Aorta (tissue), 5 donors: ENCODE measurements around the gene SRSF4. TPM values are rescaled to one million over a fixed set of nuclear protein-coding genes. Genes with fewer than 3 reads are reported as not detected.
"Not testable (repeated sequence)": the region's sequence is repeated elsewhere in the genome, so short reads cannot be mapped to it uniquely, and the experiment has no call there.

Experiments
- ATAC-seq: fragments of 200-7000 bp; cut with Tn5 transposase; one replicate; pipeline ENCODE4 v1.9.1; 2022; ENCODE audit warnings: moderate library complexity; ENCODE audit not compliant: low FRiP score
- DNase-seq, 2 donors: peaks; one replicate each; pipeline ENCODE4 v3.0.0-alpha.2; 2020
- H3K27ac ChIP-seq, 2 donors: one replicate each; pipeline ENCODE4 v1.5.1; 2013; ENCODE audit warnings: low read length in 2 of 2, mild to moderate bottlenecking in 2 of 2, moderate library complexity in 2 of 2, control low read depth in 1 of 2, inconsistent platforms in 1 of 2, low read depth in 1 of 2
- H3K27me3 ChIP-seq, 2 donors: one replicate each; pipeline ENCODE4 v1.6.1; 2013; ENCODE audit warnings: control low read depth in 1 of 2, low read length in 1 of 2, mild to moderate bottlenecking in 1 of 2, moderate library complexity in 1 of 2; ENCODE audit not compliant: insufficient read depth in 2 of 2, control insufficient read depth in 1 of 2
- H3K36me3 ChIP-seq, 2 donors: one replicate each; pipeline ENCODE4 v1.6.1; 2013; ENCODE audit warnings: control low read depth in 1 of 2, low read length in 1 of 2, mild to moderate bottlenecking in 1 of 2; ENCODE audit not compliant: insufficient read depth in 2 of 2, control insufficient read depth in 1 of 2
- H3K4me1 ChIP-seq, 2 donors: one replicate each; pipeline ENCODE4 v1.6.1; 2013; ENCODE audit warnings: low read length in 2 of 2, control low read depth in 1 of 2, mild to moderate bottlenecking in 1 of 2, moderate library complexity in 1 of 2; ENCODE audit not compliant: insufficient read depth in 2 of 2, control insufficient read depth in 1 of 2
- H3K4me3 ChIP-seq, 2 donors: one replicate each; pipeline ENCODE4 v1.5.1; 2013; ENCODE audit warnings: low read length in 2 of 2, control low read depth in 1 of 2, mild to moderate bottlenecking in 1 of 2
- H3K9me3 ChIP-seq: one replicate; pipeline ENCODE4 v1.6.1; 2013; ENCODE audit warnings: mild to moderate bottlenecking, low read length; ENCODE audit not compliant: control insufficient read depth
- WGBS, 2 donors: extraction: QIAGEN DNeasy Blood & Tissue Kit; methylation state at CpG; one replicate each; pipeline ENCODE4 v1.1.7; 2013; 5-methylcytosine and 5-hydroxymethylcytosine counted together
- intact Hi-C, 2 donors: fragments of 100-400 bp; cut with DNase I; formaldehyde crosslinking; loops; one replicate each; pipeline versions ENCODE4 v1.14.2 to v1.15.0; 2022
- polyA plus RNA-seq, 2 donors: library from polyadenylated mRNA; stranded (reverse); fragments of 200-250 nt; gene quantifications; one replicate each; pipeline ENCODE4 v1.2.3, GENCODE V29; 2013
- total RNA-seq, 2 donors: library from RNA; stranded (reverse); fragmentation: NEBNext Ultra II Directional; extraction: Animal tissue kit (Norgen Biotek cat#: 25700); gene quantifications; one replicate each; pipeline ENCODE4 v1.2.1, GENCODE V29; 2021
- donor health status: healthy with polysubstance abuse.
- donor health status: Bipolar disorder and iron deficiency.
- donor health status: DM: no; HTN: no; CAD: no.
- donor health status: DM: no; HTN: no; CAD: no.
- donor health status: DM: yes; HTN: yes; CAD: no.

The SRSF4 gene
- total and polyA plus RNA-seq, 4 donors = 57.6 to 85.6 (median 80.5) TPM

DNA sequence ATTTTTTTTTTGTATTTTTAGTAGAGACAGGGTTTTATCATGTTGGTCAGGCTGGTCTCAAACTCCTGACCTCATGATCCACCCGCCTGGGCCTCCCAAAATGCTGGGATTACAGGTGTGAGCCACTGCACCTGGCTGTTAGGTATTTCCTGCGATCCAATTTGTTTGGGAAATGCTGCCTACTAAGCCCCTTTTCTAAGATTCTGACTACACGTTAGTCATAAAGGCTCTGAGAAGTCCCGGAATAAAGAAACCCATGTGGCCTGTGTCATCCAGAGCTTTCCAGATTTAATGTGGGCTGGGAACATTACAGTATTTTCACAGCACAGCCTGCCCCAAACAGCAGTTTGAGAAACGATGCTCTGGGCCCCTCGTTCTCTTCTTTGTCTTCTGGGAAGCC lies 40.6 kb upstream of the SRSF4 start:
- H3K4me3 ChIP-seq, DNase-seq, H3K36me3 ChIP-seq, ATAC-seq, H3K27me3 ChIP-seq, H3K4me1 ChIP-seq, H3K9me3 ChIP-seq, intact Hi-C loops, H3K27ac ChIP-seq: not testable (repeated sequence)
- WGBS, 2 donors = 84 to 88% methylated on average over 6 of the region's 6 CpGs

DNA sequence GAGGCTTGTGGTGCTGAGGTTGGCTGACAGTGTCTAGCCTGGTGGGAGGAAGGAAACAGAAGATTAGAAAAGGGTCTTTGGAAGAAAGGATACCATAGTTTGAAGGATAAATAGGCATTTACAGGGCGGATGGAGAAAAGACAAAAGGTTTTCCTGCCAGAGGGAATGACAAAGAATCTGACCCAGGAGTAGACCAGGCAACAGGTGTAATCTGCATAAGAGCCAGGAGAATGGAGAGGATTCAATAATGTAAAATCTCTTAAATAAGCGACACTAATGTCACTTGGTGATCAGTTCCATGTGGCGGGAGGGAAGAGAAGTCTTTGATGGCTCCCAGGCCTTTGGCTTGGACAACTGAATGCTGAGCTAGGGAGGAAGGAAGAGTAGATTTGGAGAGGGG lies 39.6 kb upstream of the SRSF4 start:
- no peaks in the 10 kb centered on the region for H3K36me3 ChIP-seq
- H3K27me3 ChIP-seq = no peaks in the 10 kb centered on the region
- no peaks in the 10 kb centered on the region for H3K4me1 ChIP-seq
- intact Hi-C loops = no loop called here
- H3K9me3 ChIP-seq = no peaks in the 10 kb centered on the region
- no peak for DNase-seq
- H3K27ac ChIP-seq = no peak overlapping the region
- ATAC-seq = no peak
- no peak overlapping the region for H3K4me3 ChIP-seq
- 93 to 96% methylated on average over 3 of the region's 3 CpGs for WGBS, 2 donors

DNA sequence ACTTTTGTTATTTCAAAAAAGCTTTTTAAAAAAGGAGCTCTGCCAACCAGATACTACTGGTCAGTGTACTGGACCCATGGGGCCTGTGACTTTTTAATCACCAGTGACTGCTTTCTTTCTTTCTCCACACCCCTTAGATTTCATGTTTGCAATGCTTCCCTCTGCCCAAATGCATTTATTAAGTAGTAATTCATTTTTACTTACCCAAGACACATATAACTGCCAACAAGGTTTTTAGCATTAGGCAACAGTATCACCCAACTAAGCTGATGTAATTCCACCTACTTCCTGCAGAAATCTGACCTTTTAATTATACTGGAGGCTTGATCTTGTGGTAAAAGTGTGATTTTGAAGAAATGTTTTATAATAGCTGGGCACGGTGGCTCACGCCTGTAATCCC lies 36.5 kb upstream of the SRSF4 start:
- no peak for ATAC-seq
- H3K4me3 ChIP-seq = no peak overlapping the region
- WGBS, 2 donors = 64 to 97% methylated on average over 2 of the region's 2 CpGs
- H3K36me3 ChIP-seq = peaks cover 0 to 4% of the 10 kb centered on the region in 2 donors
- DNase-seq = no peak
- no peak overlapping the region for H3K27ac ChIP-seq
- H3K9me3 ChIP-seq = no peaks in the 10 kb centered on the region
- intact Hi-C loops = no loop called here
- H3K27me3 ChIP-seq = no peaks in the 10 kb centered on the region
- no peaks in the 10 kb centered on the region for H3K4me1 ChIP-seq

DNA sequence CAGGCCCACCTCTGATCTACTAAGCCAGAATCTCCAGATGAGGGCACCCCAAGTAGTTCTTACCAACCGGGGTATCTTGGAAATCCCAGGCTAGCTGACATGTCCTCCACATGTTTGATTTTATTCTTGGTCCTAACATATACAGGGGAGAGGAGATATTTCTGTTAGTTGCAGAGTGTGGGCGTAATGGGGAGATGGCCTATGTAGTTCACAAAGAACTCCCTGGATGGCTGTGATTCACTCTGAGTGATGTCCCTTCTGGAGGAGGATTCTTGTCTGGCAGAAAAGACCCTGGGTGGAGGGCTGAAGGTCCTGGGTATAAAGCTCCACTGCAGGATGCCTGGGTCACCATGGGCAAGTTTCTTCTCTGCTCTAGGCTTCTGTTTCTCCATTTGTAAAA lies 35.9 kb upstream of the SRSF4 start:
- Histone ChIP-seq H3K36me3 (peaks cover 2 to 4% of the 10 kb centered on the region in 2 donors), H3K27ac (no peak overlapping the region), H3K4me1 (no peaks in the 10 kb centered on the region), H3K9me3 (no peaks in the 10 kb centered on the region), H3K27me3 (no peaks in the 10 kb centered on the region), H3K4me3 (no peak overlapping the region)
- ATAC-seq = no peak
- intact Hi-C loops = no loop called here
- no peak for DNase-seq
- WGBS, 2 donors = 88 to 93% methylated on average over 2 of the region's 2 CpGs

DNA sequence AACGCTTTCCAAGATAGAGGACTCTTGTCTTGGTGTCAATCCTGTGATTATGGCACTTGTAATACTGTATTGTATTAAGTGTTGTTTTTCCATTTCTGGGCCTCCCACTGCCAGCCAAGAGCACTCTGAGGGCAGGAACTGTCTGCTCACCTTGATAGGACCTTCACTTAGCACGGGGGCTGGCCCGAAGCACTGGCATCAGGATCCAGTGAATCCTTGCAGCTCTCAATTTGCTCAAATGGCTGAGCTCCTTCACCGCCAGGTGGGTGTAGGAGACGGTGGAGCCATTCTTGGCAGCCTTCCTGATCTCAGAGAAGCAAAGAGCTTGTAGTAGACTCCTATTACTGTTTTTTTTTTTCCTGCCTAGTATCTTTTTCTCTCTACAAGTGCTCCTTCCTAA lies 31.4 kb upstream of the SRSF4 start:
- Histone ChIP-seq H3K27me3 (no peaks in the 10 kb centered on the region), H3K27ac (no peak overlapping the region), H3K4me3 (no peak overlapping the region), H3K4me1 (no peaks in the 10 kb centered on the region), H3K36me3 (peaks cover 2 to 6% of the 10 kb centered on the region in 2 donors), H3K9me3 (no peaks in the 10 kb centered on the region)
- ATAC-seq (no peak), DNase-seq (peak in 1 of 2 donors; percentile 43)
- intact Hi-C loops = no loop called here
- WGBS, 2 donors = 87 to 93% methylated on average over 5 of the region's 5 CpGs

DNA sequence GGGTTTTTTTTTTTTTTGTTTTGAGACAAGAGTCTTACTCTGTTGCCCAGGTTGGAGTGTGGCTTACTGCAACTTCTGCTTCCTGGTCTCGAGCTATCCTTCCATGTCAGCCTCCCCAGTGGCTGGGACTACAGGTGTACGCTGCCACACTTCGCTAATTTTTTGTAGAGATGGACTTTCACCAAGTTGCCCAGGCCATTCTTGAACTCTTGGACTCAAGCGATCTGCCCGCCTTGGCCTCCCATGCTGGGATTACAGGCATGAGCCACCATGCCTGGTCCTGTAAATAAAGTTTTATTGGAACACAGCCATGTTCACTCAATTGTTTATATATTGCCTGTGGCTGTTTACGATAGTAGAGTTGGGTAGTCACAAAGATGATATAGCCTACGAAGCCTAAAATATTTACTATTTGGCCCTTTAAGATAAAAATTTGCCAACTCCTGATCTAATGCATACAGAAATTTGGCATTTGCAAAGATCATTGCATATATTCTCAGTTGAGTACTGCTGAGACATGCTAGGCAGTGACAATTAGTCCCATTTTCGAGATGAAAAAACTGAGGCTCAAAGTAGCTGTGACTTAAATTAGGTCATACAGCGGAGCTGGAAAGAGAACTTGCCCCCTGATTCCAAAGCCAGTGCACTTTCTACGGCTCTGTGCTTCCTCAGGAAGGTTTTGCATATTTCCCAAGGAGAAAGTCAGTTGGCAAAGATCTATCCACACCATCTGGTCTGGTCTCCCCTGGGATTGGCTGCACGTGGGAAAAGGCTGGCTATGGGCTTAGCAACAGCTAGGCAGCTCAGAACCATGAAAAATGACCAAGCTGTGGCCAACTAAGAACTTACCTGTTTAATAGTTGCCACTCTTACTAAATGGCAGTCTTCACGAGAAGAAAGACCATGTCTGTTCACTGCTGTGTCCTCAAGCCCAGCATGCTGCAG lies 29.7 kb upstream of the SRSF4 start:
- intact Hi-C loops = no loop called here
- peaks cover 2 to 6% of the 10 kb centered on the region in 2 donors for H3K36me3 ChIP-seq
- H3K27me3 ChIP-seq = no peaks in the 10 kb centered on the region
- ATAC-seq (no peak), DNase-seq (no peak)
- no peaks in the 10 kb centered on the region for H3K4me1 ChIP-seq
- H3K4me3 ChIP-seq = no peak overlapping the region
- H3K27ac ChIP-seq = no peak overlapping the region
- WGBS, 2 donors = 76 to 77% methylated on average over 12 of the region's 12 CpGs
- H3K9me3 ChIP-seq = no peaks in the 10 kb centered on the region

DNA sequence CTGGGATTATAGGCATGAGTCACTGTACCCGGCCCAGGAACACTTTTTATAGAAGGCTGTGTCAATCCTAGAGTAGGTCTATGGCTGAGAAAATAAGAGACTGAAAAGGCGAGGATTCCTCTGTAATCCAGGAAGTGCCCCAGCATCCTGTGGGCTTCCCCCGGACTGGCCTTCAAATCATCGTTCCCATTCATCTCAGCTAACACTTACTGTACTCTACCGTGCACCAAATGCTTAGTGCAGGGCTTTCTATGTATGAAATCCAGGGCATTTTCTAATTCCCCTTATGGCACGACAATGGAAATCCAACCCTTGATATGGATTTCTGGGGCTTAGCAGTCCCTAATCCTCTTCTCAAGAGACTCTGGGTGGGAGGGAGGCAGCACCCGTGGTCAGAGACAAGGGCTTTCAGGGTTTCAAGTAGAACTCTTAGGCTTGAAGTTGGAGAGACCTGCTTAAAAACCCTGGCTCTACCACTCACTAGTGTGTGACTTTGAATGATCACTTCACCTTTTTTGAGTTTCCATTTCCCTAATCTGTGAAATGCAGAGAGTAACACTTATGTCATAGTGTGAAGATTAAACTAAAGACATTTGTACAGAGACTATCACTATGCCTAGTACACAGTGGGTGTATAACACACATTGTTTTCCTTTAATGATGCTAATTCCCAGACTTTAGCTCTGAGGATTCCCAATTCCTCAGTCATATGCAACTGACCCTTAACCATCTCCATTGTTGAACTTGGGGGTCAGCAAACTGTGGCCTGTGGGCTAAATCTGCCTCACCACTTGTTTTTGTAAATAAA lies 28.8 kb upstream of the SRSF4 start:
- Histone ChIP-seq H3K4me3 (no peak overlapping the region), H3K9me3 (no peaks in the 10 kb centered on the region), H3K27me3 (no peaks in the 10 kb centered on the region), H3K27ac (no peak overlapping the region), H3K4me1 (no peaks in the 10 kb centered on the region), H3K36me3 (peaks cover 2 to 6% of the 10 kb centered on the region in 2 donors)
- WGBS, 2 donors = 86 to 88% methylated on average over 7 of the region's 7 CpGs
- DNase-seq = no peak
- intact Hi-C loops = no loop called here
- ATAC-seq = no peak

DNA sequence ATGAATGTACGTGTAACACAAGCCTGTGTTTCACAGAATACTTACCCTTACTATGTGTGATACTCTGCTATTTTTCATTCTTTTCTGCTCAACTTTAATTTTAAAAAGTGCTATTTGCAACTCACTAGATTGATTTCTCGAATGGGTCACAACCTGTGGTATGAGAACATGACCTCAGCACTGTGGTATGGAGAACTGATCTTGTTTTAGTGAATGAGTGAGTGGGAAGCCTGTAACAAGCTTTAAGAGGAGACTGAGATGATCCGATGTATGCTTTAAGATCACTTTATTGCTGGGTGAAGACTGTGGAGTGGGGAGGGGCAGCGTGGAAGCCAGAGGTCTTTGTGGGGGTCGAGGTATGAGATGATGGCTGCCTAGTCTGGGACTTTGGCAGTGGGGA lies 27.5 kb upstream of the SRSF4 start:
- Histone ChIP-seq H3K27me3 (no peaks in the 10 kb centered on the region), H3K4me3 (no peak overlapping the region), H3K4me1 (no peaks in the 10 kb centered on the region), H3K9me3 (no peaks in the 10 kb centered on the region), H3K36me3 (peaks cover 2% of the 10 kb centered on the region in 2 donors), H3K27ac (no peak overlapping the region)
- DNase-seq (no peak), ATAC-seq (no peak)
- intact Hi-C loops = loop anchor here in 1 of 2 donors (10.0 kb wide), 1 partner anchor 424 kb away; no protein-coding TSS in a partner anchor
- WGBS, 2 donors = 59% methylated on average over 5 of the region's 5 CpGs
